Caco-2 (cell line): ENCODE results near the gene SCAF4. TPM values are rescaled to one million over a fixed set of nuclear protein-coding genes. Genes with fewer than 3 reads are reported as not detected.
A peak's percentile ranks its signal among the peaks of the same experiment; 100 is the strongest.

ENCODE experiments used
- BruUV-seq: library from RNA; stranded (reverse); fragments of 400-500 nt; replicated peaks from 2 replicates; lab custom pipeline; 2021; lab: Mats Ljungman, UMichigan
- CTCF ChIA-PET: fragments of 300-600 bp; sonication (Branson Sonifier 250); formaldehyde crosslinking; loops from one replicate; lab custom pipeline; 2022; ENCODE audit warnings: antibody characterized with exemption; lab: Charles Lee
- POLR2A ChIA-PET: fragments of 300-600 bp; sonication (Branson Sonifier 250); formaldehyde crosslinking; loops from one replicate; lab custom pipeline; 2022; ENCODE audit warnings: antibody characterized with exemption; lab: Charles Lee
- DNase-seq, 2 experiments: peaks; one replicate each; pipeline versions ENCODE4 v3.0.0 to v3.0.0-alpha.2; 2020 to 2022
- H3K27me3 ChIP-seq: replicated peaks from 2 replicates; pipeline ENCODE4 v1.6.0; 2011; ENCODE audit warnings: low read length; ENCODE audit not compliant: control insufficient read depth, insufficient read depth
- H3K36me3 ChIP-seq: 2 replicates; pipeline ENCODE4 v1.5.1; 2011; ENCODE audit warnings: low read length; ENCODE audit not compliant: control insufficient read depth, insufficient read depth
- H3K4me1 ChIP-seq: fragments of 250-450 bp; sonication (Bioruptor Pico); 2 replicates; pipeline ENCODE4 v1.5.1; 2020; ENCODE audit warnings: mild to moderate bottlenecking
- H3K4me3 ChIP-seq: 2 replicates; pipeline ENCODE4 v1.5.1; 2011; ENCODE audit warnings: low read depth, mild to moderate bottlenecking, control low read depth, low read length
- H3K9me3 ChIP-seq: fragments of 250-450 bp; sonication (Bioruptor Pico); 2 replicates; pipeline ENCODE4 v1.5.1; 2020; ENCODE audit warnings: mild to moderate bottlenecking, moderate library complexity
- H3K27ac Mint-ChIP-seq: one replicate; pipeline ENCODE4 v1.8.0; 2022; ENCODE audit warnings: mixed read lengths; ENCODE audit not compliant: unreplicated experiment
- H3K27me3 Mint-ChIP-seq: one replicate; pipeline ENCODE4 v1.8.0; 2022; ENCODE audit warnings: mixed read lengths; ENCODE audit not compliant: insufficient read depth, unreplicated experiment
- H3K36me3 Mint-ChIP-seq: one replicate; pipeline ENCODE4 v1.8.0; 2022; ENCODE audit warnings: mild to moderate bottlenecking, mixed read lengths; ENCODE audit not compliant: insufficient read depth, unreplicated experiment
- H3K4me1 Mint-ChIP-seq: one replicate; pipeline ENCODE4 v1.8.0; 2022; ENCODE audit warnings: low read depth, mixed read lengths; ENCODE audit not compliant: unreplicated experiment
- H3K4me3 Mint-ChIP-seq: one replicate; pipeline ENCODE4 v1.8.0; 2022; ENCODE audit warnings: mild to moderate bottlenecking, moderate library complexity, mixed read lengths; ENCODE audit not compliant: unreplicated experiment
- H3K9me3 Mint-ChIP-seq: one replicate; pipeline ENCODE4 v1.8.0; 2022; ENCODE audit warnings: mixed read lengths; ENCODE audit not compliant: unreplicated experiment
- CTCF ChIP-seq, 2 experiments: fragments of 200-600 bp in 1 of 2; IDR thresholded peaks; 1 replicate in 1 of 2; 2 replicates in 1 of 2; pipeline versions ENCODE4 v1.5.1 to v1.8.0; 2011 to 2022; ENCODE audit warnings: antibody characterized with exemption in 1 of 2, control low read depth in 1 of 2, inconsistent platforms in 1 of 2, low read depth in 1 of 2, low read length in 1 of 2, mild to moderate bottlenecking in 1 of 2, moderate library complexity in 1 of 2; ENCODE audit not compliant: insufficient read depth in 1 of 2, severe bottlenecking in 1 of 2, unreplicated experiment in 1 of 2
- intact Hi-C: fragments of 100-400 bp; cut with micrococcal nuclease; formaldehyde crosslinking; loops from one replicate; pipeline ENCODE4 v1.10.0; 2022; ENCODE audit not compliant: unreplicated experiment
- total RNA-seq: library from RNA; stranded (reverse); gene quantifications from 2 replicates; pipeline ENCODE4 v1.2.3, GENCODE V29; 2022

The SCAF4 gene
- total RNA-seq, 1 experiment from 2014 or later, result 50.2 TPM

- no peak for DNase-seq
- CTCF ChIA-PET, result no interaction called here
Observed at GRCh38 chr21:31660259-31660565, 71.7 kb downstream of the SCAF4 start.

GRCh38 chr21:31659536-31660258 lies 72.2 kb downstream of the SCAF4 start, which contains the start of gene SOD1:
Gene SOD1 (plus strand): TSS chr21:31659693. CDS start chr21:31659770, 77 bp downstream.
- no peaks in the 10 kb centered on the region for H3K9me3 ChIP-seq
- peak within 1 kb of the TSS; percentile 94 for H3K27ac Mint-ChIP-seq
- H3K4me1 Mint-ChIP-seq, result peaks cover 7% of the 10 kb centered on the region
- H3K4me3 Mint-ChIP-seq, result peak within 1 kb of the TSS; percentile 92
- TF ChIP-seq CTCF (IDR thresholded peaks at IDR 0.05; ENCODE audit: insufficient read depth in 1 of 2, low read depth in 1 of 2, low read length in 1 of 2, severe bottlenecking in 1 of 2, unreplicated experiment in 1 of 2), result no peak
- peak within 1 kb of the TSS; percentile 97 for H3K4me3 ChIP-seq
- no peaks in the 10 kb centered on the region for H3K9me3 Mint-ChIP-seq
- intact Hi-C loops, result no loop called here
- ChIA-PET CTCF (no interaction called here), POLR2A (no interaction called here)
- peak; percentile 93 to 96 for DNase-seq
- peaks cover 33% of the 10 kb centered on the region for H3K36me3 Mint-ChIP-seq
- no peaks in the 10 kb centered on the region for H3K4me1 ChIP-seq
- BruUV-seq, result no TSS peak
- no peaks in the 10 kb centered on the region for H3K36me3 ChIP-seq
- H3K27me3 Mint-ChIP-seq, result no peaks in the 10 kb centered on the region
- H3K27me3 ChIP-seq, result no peaks in the 10 kb centered on the region

More at GRCh38 chr21:31660259-31660565, 71.7 kb downstream of the SCAF4 start:
- POLR2A ChIA-PET, result no interaction called here
- Histone ChIP-seq H3K9me3 (no peaks in the 10 kb centered on the region), H3K4me1 (no peaks in the 10 kb centered on the region), H3K27me3 (no peaks in the 10 kb centered on the region), H3K4me3 (peak overlapping the region; percentile 97), H3K36me3 (no peaks in the 10 kb centered on the region)
- Mint-ChIP-seq H3K36me3 (peaks cover 38% of the 10 kb centered on the region), H3K4me1 (peaks cover 7% of the 10 kb centered on the region), H3K9me3 (no peaks in the 10 kb centered on the region), H3K27me3 (no peaks in the 10 kb centered on the region), H3K27ac (peak overlapping the region; percentile 94), H3K4me3 (peak overlapping the region; percentile 92)
- BruUV-seq, result no TSS peak
- intact Hi-C loops, result no loop called here
- no peak for TF ChIP-seq CTCF (IDR thresholded peaks at IDR 0.05; ENCODE audit: insufficient read depth in 1 of 2, low read depth in 1 of 2, low read length in 1 of 2, severe bottlenecking in 1 of 2, unreplicated experiment in 1 of 2)

GRCh38 chr21:31659286-31659535 lies 72.7 kb downstream of the SCAF4 start:
- Mint-ChIP-seq H3K4me1 (peaks cover 7% of the 10 kb centered on the region), H3K9me3 (no peaks in the 10 kb centered on the region), H3K27me3 (no peaks in the 10 kb centered on the region), H3K36me3 (peaks cover 28% of the 10 kb centered on the region), H3K27ac (peak overlapping the region; percentile 94), H3K4me3 (peak overlapping the region; percentile 92)
- POLR2A ChIA-PET, result no interaction called here
- H3K4me3 ChIP-seq, result peak overlapping the region; percentile 97
- no peak for TF ChIP-seq CTCF (IDR thresholded peaks at IDR 0.05; ENCODE audit: insufficient read depth in 1 of 2, low read depth in 1 of 2, low read length in 1 of 2, severe bottlenecking in 1 of 2, unreplicated experiment in 1 of 2)
- H3K27me3 ChIP-seq, result no peaks in the 10 kb centered on the region
- CTCF ChIA-PET, result no interaction called here
- no peaks in the 10 kb centered on the region for H3K36me3 ChIP-seq
- H3K9me3 ChIP-seq, result no peaks in the 10 kb centered on the region
- no peak for DNase-seq
- BruUV-seq, result no TSS peak
- intact Hi-C loops, result no loop called here
- H3K4me1 ChIP-seq, result no peaks in the 10 kb centered on the region
